Lower leg skin (tissue), 4 donors: ENCODE results near the gene CCR9. TPM values are rescaled to one million over a fixed set of nuclear protein-coding genes. Genes with fewer than 3 reads are reported as not detected.

Experiments
- DNase-seq, 2 donors: peaks; one replicate each; pipeline ENCODE4 v3.0.0-alpha.2; 2019; ENCODE audit warnings: low spot score in 2 of 2
- H3K4me3 ChIP-seq: fragments of 200-600 bp; sonication (generic); 2 replicates; pipeline ENCODE4 v1.5.1; 2017; ENCODE audit warnings: mild to moderate bottlenecking, low read depth; ENCODE audit not compliant: poor library complexity, severe bottlenecking
- CTCF ChIP-seq, 3 donors: fragments of 450-650 bp; IDR thresholded peaks; one replicate each; pipeline ENCODE4 v1.5.1; 2016; ENCODE audit warnings: antibody characterized with exemption in 3 of 3, mild to moderate bottlenecking in 3 of 3, moderate library complexity in 2 of 3
- POLR2A ChIP-seq, 2 donors: fragments of 450-650 bp; IDR thresholded peaks; one replicate each; pipeline ENCODE4 v1.6.1; 2016 to 2017; ENCODE audit warnings: antibody characterized with exemption in 2 of 2, mild to moderate bottlenecking in 1 of 2, moderate library complexity in 1 of 2
- WGBS, 2 donors: methylation state at CpG; one replicate each; pipeline ENCODE4 v1.1.5; 2018; 5-methylcytosine and 5-hydroxymethylcytosine counted together
- intact Hi-C: fragments of 100-400 bp; cut with DNase I; formaldehyde crosslinking; loops from one replicate; pipeline ENCODE4 v1.15.0; 2023; ENCODE audit warnings: low total_unique reads
- total RNA-seq, 4 donors: library from RNA; depleted of rRNA; stranded (reverse); fragments of >200 nt; gene quantifications; one replicate each; pipeline ENCODE4 v1.1.0, GENCODE V29; 2016

The CCR9 gene
- total RNA-seq, 4 donors from 2014 or later: 0.25 TPM; not detected in 3

- intact Hi-C loops: no loop called here
- 82 to 90% methylated on average over 4 of the region's 4 CpGs for WGBS, 2 donors
- H3K4me3 ChIP-seq: no peak overlapping the region
- DNase-seq: no peak
- no peak for TF ChIP-seq POLR2A (IDR thresholded peaks at IDR 0.05)
- no peak for TF ChIP-seq CTCF (IDR thresholded peaks at IDR 0.05)
These were observed 942 bp downstream of the CCR9 start for GRCh38 chr3:45887285-45887684.

- TF ChIP-seq CTCF (IDR thresholded peaks at IDR 0.05): no peak
- TF ChIP-seq POLR2A (IDR thresholded peaks at IDR 0.05): no peak
- 70 to 77% methylated on average over 7 of the region's 7 CpGs for WGBS, 2 donors
- DNase-seq: no peak
- H3K4me3 ChIP-seq: no peak overlapping the region
- intact Hi-C loops: no loop called here
These were observed 1.6 kb downstream of the CCR9 start for GRCh38 chr3:45887759-45888511.

GRCh38 chr3:45889337-45889736 lies 3.0 kb downstream of the CCR9 start:
- whole genome bisulfite sequencing, 2 donors: 72 to 74% methylated on average over 4 of the region's 4 CpGs
- no peak for TF ChIP-seq POLR2A (IDR thresholded peaks at IDR 0.05)
- no peak for TF ChIP-seq CTCF (IDR thresholded peaks at IDR 0.05)
- H3K4me3 ChIP-seq: no peak overlapping the region
- DNase-seq: no peak
- intact Hi-C loops: no loop called here

- no peak for TF ChIP-seq CTCF (IDR thresholded peaks at IDR 0.05)
- TF ChIP-seq POLR2A (IDR thresholded peaks at IDR 0.05): no peak
- intact Hi-C loops: no loop called here
- WGBS, 2 donors: 26 to 34% methylated on average over 3 of the region's 3 CpGs
- H3K4me3 ChIP-seq: no peak overlapping the region
- no peak for DNase-seq
These were observed 4.1 kb downstream of the CCR9 start for GRCh38 chr3:45890405-45890804.

- intact Hi-C loops: no loop called here
- DNase-seq: no peak
- H3K4me3 ChIP-seq: no peak overlapping the region
- WGBS, 2 donors: 98 to 100% methylated on average over 1 of the region's 1 CpG
- TF ChIP-seq CTCF (IDR thresholded peaks at IDR 0.05) (no peak), POLR2A (IDR thresholded peaks at IDR 0.05) (no peak)
These were observed 5.8 kb downstream of the CCR9 start for GRCh38 chr3:45892161-45892560.

GRCh38 chr3:45894015-45894414 lies 7.7 kb downstream of the CCR9 start:
- 67 to 72% methylated on average over 6 of the region's 6 CpGs for WGBS, 2 donors
- TF ChIP-seq POLR2A (IDR thresholded peaks at IDR 0.05): no peak
- no peak for TF ChIP-seq CTCF (IDR thresholded peaks at IDR 0.05)
- intact Hi-C loops: no loop called here
- DNase-seq: no peak
- H3K4me3 ChIP-seq: no peak overlapping the region
